ENCODE data around the gene RIMBP2. TPM values are rescaled to one million over a fixed set of nuclear protein-coding genes. Genes with fewer than 3 reads are reported as not detected.
"Not testable (repeated sequence)": the region's sequence is repeated elsewhere in the genome, so short reads cannot be mapped to it uniquely, and the experiment has no call there.

RIMBP2 gene
- total RNA-seq, 1 donor from 2014 or later: 0.99 TPM

- Histone ChIP-seq H3K4me2 (no peak overlapping the region), H3K27me3 (no peaks in the 10 kb centered on the region), H3K79me2 (ENCODE audit: low read depth) (no peaks in the 10 kb centered on the region), H3K9me3 (ENCODE audit: low read depth) (no peaks in the 10 kb centered on the region), H3F3A (ENCODE audit: low read depth) (no peaks in the 10 kb centered on the region), H2AFZ (replicated peaks) (no peak overlapping the region), H3K27ac (no peak overlapping the region), H3K36me3 (no peaks in the 10 kb centered on the region), H3K9ac (no peak overlapping the region), H3K4me1 (peaks cover 7% of the 10 kb centered on the region), H4K20me1 (ENCODE audit: low read depth) (no peaks in the 10 kb centered on the region), H3K4me3 (no peak overlapping the region)
- Mint-ChIP-seq H3K4me3 (no peak overlapping the region), H3K36me3 (no peaks in the 10 kb centered on the region), H3K4me1 (peaks cover 26% of the 10 kb centered on the region), H3K27me3 (ENCODE audit: insufficient read depth, low read depth) (peaks cover 6% of the 10 kb centered on the region), H3K9me3 (peaks cover 4% of the 10 kb centered on the region), H3K27ac (no peak overlapping the region)
- no peak for DNase-seq (ENCODE audit: low spot score)
- TF ChIP-seq EZH2phosphoT487 (IDR thresholded peaks at IDR 0.05) (no peak), EZH2 (IDR thresholded peaks at IDR 0.05) (no peak), CTCF (IDR thresholded peaks at IDR 0.05) (no peak)
Observed at GRCh38 chr12:130689408-130690405, 26.4 kb downstream of the RIMBP2 start.

- H3K9ac ChIP-seq; H3K9me3 ChIP-seq (ENCODE audit: low read depth); H3K27me3 Mint-ChIP-seq (ENCODE audit: insufficient read depth, low read depth); H3K4me2 ChIP-seq; H3K36me3 ChIP-seq; H3K79me2 ChIP-seq (ENCODE audit: low read depth); H3K4me3 Mint-ChIP-seq; H3K4me1 ChIP-seq; H3K4me3 ChIP-seq; DNase-seq (ENCODE audit: low spot score); H4K20me1 ChIP-seq (ENCODE audit: low read depth); H3K27ac ChIP-seq; H3K27ac Mint-ChIP-seq; H2AFZ ChIP-seq (replicated peaks); H3K27me3 ChIP-seq; H3K36me3 Mint-ChIP-seq; H3F3A ChIP-seq (ENCODE audit: low read depth); H3K9me3 Mint-ChIP-seq: not testable (repeated sequence)
- peaks cover 26% of the 10 kb centered on the region for H3K4me1 Mint-ChIP-seq
Observed at GRCh38 chr12:130688999-130689398, 27.1 kb downstream of the RIMBP2 start.

GRCh38 chr12:130687796-130688778 lies 28.0 kb downstream of the RIMBP2 start:
- H4K20me1 ChIP-seq (ENCODE audit: low read depth): no peaks in the 10 kb centered on the region
- H3K27me3 Mint-ChIP-seq (ENCODE audit: insufficient read depth, low read depth): peaks cover 6% of the 10 kb centered on the region
- no peak for DNase-seq (ENCODE audit: low spot score)
- H3K27ac ChIP-seq: no peak overlapping the region
- H3K4me2 ChIP-seq: no peak overlapping the region
- no peak overlapping the region for H3K4me3 ChIP-seq
- H3K27ac Mint-ChIP-seq: peak overlapping the region; percentile 88
- H3F3A ChIP-seq (ENCODE audit: low read depth): no peaks in the 10 kb centered on the region
- TF ChIP-seq EZH2 (IDR thresholded peaks at IDR 0.05) (no peak), CTCF (IDR thresholded peaks at IDR 0.05) (no peak), EZH2phosphoT487 (IDR thresholded peaks at IDR 0.05) (no peak)
- H3K79me2 ChIP-seq (ENCODE audit: low read depth): no peaks in the 10 kb centered on the region
- H3K4me1 Mint-ChIP-seq: peaks cover 26% of the 10 kb centered on the region
- no peaks in the 10 kb centered on the region for H3K9me3 Mint-ChIP-seq
- no peaks in the 10 kb centered on the region for H3K36me3 ChIP-seq
- H3K9me3 ChIP-seq (ENCODE audit: low read depth): no peaks in the 10 kb centered on the region
- H3K27me3 ChIP-seq: no peaks in the 10 kb centered on the region
- no peak overlapping the region for H3K4me3 Mint-ChIP-seq
- H3K9ac ChIP-seq: no peak overlapping the region
- no peak overlapping the region for H2AFZ ChIP-seq (replicated peaks)
- no peaks in the 10 kb centered on the region for H3K36me3 Mint-ChIP-seq
- H3K4me1 ChIP-seq: peaks cover 7% of the 10 kb centered on the region
